ENCODE results near the gene LBX2.

DNA sequence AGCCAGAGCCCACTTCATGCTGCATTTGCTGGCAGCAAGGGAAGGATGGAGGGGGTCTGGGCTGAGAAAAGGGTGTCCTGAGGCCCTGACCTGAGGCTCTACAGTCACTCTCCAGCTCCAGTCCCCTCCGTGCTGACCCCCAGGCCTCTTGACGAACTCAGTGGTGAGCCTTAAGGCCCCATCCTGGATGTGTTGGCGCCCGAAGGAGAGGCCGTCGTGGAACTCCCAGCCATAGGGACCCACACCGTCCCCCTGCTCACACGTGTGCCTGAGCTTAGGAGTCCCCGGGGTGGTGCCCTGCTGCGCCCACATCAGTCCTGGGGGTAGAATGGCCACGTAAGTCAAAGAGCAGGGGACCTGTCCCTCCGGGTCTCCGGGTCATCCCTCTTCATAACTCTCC lies 35.0 kb downstream of the LBX2 start:
- TF ChIP-seq CTCF (IDR thresholded peaks at IDR 0.05 in 4 of 5, conservative IDR thresholded peaks at IDR 0.05 in 1 of 5) = no peak
- TF ChIP-seq POLR2A (IDR thresholded peaks at IDR 0.05) = no peak
